ENCODE data around the gene SEMA5A.
A peak's percentile ranks its signal among the peaks of the same experiment; 100 is the strongest.

SEMA5A gene

GRCh38 chr5:9091896-9092662 is 453.8 kb downstream of the SEMA5A start:
- DNase-seq = no peak

DNA sequence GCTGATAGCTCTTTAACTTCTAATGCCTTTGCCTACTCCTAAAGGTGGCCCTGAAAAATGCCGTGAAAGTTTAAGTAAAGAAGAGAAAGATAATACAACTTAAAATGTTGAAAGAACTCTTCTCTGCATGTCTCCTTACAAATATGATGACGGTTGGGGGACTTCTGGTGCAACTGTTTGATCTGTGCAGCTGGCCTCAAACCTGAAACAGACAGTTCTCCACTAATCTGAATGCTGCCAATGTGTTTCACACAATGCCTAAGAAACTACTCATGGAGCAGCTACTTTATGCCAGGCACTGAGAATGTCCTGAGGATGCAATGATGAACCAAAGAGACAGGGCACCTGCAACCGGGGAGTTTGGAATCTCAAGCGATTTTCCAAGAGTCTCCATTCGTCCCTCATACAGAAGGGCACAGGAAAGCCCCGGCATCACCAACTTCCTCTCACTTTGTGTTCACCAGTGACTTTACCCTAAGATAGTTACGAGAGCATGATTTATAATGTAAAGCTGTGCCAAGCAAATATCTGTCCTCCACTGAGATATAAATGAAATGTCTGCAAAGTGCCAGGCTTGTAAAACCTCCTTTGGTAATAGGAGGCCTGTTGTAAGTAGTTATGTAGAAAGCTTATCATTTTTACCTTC is 455.4 kb downstream of the SEMA5A start:
- DNase-seq = no peak

GRCh38 chr5:9089893-9090292 is 456.0 kb downstream of the SEMA5A start:
- DNase-seq = no peak

- no peak for DNase-seq
Measured at GRCh38 chr5:9082996-9083395, 462.9 kb downstream of the SEMA5A start.

- DNase-seq = no peak
Measured at GRCh38 chr5:9072701-9073100, 473.2 kb downstream of the SEMA5A start.

- no peak for DNase-seq
Measured at GRCh38 chr5:9071524-9071923, 474.4 kb downstream of the SEMA5A start.

DNA sequence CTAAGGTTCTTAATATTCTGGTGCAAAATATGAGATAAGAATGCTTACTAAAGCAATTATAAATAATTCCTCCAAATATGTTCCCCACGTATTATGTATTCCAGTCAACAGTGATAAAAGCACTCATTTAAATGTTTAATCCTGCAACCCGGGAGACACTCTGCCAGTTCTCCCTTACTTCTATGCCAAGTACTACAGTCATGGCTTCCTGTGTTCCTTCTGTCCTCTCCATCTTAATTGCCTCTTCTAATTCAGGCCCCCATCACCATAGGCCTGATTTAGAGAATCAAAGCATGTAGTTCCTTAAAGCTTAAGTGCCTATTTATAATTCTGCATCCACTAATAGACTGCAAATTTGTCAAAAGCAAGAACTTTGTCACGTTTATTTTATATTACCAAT is 474.8 kb downstream of the SEMA5A start:
- no peak for DNase-seq

DNA sequence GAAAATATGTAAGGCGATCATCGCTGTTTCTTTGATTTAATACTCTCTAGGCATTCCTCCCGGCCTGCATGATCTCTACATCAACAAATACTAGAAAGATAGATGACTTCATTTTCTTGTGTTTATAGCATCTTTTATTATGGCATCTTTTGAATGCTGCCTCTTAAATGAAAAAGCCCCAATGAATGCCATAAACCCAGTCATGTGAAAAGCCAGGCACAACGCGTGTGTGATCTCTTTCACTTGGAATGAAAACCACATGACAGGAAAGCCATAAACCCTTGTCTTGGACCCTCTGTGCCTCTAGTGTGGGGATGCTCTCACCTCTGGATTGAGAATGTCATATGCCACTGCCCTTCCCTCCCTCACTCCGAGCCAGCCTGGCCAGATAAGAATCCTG is 476.2 kb downstream of the SEMA5A start:
- DNase-seq = no peak

- no peak for DNase-seq
Measured at GRCh38 chr5:9067154-9067553, 478.7 kb downstream of the SEMA5A start.

GRCh38 chr5:9066349-9066748 is 479.5 kb downstream of the SEMA5A start:
- no peak for DNase-seq

DNA sequence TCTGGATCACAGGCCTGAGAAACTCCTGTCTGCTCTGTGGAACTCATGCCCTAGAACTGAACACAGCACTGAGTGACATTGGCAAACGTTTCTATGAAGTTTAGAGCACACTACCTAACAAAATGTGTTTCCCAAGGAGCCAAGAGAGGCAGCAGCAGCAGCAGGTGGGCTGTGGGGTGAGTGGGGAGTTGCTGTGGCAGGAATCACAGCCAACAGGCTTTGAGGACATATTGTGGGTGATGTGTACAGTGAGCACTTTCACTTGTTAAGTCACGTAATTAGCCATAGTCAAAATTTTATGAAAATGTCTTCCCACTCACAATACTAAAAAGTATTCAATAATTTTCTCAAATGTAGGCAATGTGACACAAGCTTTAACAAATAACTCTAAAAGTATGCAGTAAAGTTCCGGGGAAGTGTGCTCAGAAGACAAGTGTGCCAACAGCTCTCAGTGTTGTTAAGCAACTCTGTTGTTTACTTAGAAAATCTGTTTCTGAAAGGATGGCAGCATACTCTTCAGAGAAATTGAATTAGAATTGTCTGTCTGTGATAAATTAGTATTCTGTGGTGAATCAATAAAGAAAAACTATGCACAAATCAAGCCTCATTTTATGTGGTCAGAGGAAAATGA is 482.1 kb downstream of the SEMA5A start:
- DNase-seq = no peak

DNA sequence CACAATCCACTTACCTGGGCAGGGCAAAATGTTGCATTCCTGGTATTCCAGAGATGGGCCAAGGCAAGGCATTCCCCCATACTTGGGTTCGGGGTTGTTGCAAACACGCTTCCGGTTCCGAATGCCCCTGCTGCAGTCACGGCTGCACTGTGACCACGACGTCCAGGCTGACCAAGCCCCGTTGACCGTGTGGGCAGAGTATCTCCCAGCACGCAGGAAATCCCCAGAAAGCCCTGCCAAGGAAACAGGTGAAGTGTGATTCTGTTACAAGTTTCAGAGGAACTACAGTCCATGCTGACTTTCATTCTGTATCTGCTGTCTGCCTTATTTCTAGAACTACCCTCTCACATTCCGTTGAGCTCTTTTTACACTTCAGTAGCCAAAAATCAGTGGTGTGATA is 483.0 kb downstream of the SEMA5A start:
- no peak for DNase-seq

DNA sequence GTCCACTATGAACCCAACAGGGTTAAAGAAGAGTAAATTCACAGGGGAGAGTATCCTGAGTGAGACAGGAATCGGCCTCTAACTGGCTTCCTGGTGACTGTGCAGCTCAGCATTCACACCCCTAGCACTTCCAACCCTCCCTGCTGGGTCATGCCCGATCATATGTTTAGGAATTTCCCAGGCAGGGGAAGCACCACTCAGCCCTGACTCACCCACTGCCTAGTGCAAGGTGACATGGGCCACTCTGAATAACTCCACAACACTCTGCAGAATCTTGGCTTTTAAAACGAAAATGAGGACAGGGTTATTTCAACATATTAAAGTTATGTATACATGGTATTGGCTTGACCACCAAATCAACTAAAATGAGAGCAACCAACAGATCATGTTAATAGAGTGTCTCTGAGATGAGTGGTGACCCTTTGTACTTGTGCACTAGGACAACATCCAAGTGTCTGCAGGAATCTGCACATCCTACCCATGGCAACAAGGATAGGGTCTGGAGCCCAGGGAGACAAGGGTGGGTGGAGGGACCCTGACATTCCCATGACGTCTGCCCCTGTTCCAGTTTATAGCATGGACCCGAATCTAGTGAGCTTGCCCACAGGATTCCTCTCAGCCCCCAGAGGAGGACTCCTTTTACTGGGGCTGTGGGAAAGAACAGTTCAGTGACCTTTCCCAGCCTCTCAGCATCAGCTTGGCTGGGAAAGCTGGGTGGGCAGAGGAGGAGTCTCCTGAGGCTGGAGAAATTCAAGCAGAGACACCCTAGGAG is 485.8 kb downstream of the SEMA5A start:
- no peak for DNase-seq

DNA sequence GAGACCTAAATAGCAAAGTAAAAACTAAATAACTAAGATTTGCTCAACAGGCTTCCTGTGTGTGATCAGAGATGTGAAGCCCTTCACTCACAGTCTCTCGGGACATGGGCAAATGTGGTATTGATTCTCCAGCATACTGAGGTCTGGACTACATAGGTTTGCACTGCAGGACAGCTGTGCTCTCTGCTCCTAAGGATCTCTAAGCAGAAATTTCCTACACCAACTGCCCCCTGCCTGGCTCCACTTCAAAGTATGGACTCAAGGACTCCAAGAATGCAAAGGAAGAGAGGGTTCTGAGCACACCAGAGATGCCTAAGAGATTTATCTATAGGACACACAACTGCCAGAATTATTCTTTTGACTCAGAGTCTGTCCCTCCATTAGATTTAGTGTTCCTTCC is 487.2 kb downstream of the SEMA5A start:
- DNase-seq = no peak

GRCh38 chr5:9058161-9058560 is 487.7 kb downstream of the SEMA5A start:
- no peak for DNase-seq

- peak; percentile 32 for DNase-seq
Measured at GRCh38 chr5:9057406-9058000, 488.4 kb downstream of the SEMA5A start.

DNA sequence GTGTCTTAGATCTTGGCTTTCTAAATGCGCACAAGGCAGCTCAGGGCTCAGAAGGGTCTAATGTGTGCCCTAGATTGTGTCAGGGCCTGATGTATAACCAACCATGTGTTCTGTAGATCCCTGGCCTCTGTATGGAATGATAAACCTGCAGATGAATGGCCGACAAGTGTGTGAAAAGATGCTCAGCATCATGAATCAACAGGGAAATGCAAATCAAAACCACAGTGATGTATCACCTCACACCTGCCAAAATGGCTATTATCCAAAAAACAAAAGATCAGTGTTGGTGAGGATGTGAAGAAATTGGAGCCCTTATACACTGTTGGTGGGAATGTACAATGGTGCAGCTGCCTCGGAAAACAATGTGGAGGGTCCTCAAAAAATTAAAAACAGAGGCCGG is 489.8 kb downstream of the SEMA5A start:
- DNase-seq = no peak

DNA sequence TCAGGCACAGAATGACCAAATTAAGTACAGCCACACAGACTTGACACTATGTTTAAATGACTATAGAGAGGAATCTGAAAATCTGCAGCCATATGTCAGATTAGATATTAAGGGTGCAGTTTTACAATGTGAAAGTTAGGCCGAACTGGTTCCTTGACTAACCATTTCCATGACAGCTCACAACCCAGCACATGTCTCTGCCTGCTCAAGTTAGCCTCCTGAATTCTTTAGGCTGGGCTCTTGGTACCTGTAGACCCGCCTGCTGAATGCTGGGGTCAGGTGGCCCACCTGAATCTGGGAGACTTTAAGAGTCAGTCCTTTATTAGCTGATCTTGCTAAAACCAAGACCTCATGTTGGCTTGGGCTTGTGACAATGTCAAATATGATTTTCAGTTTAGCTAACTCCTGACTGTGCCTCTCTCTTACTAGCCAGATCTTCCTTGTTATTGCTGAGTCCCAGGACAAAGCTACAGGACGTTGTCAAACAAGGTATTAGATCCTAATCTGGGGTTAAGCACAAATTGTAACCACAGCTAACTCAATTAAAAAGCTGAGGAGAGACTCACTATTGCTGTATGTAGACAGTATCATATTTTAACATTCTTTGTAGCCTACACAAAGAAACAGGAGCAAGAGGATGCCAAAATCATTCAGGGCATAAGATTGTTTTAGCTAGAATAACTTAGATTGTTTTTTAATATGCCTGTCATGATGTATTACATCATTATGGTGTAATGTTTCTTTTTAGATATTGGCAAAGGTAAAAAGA is 490.9 kb downstream of the SEMA5A start:
- no peak for DNase-seq

DNA sequence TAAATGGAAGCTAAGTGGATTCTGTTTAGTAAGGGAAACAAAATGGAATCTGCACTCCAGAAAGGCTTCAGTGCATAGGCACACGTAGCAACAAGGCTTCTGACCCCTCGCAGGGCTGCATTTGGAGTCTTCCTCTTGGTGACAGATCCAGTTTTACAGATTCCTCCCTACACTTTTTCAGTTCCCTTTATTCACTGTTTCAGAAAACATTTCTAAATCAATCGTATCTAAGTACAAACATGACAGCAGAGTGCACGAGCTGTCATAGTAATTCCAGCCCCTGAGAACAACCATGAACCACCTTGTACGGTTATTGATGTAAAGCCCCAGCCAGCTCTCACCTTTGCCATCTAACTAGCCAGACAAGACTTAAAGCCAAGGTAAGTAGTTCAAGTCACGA is 491.6 kb downstream of the SEMA5A start:
- DNase-seq = no peak

DNA sequence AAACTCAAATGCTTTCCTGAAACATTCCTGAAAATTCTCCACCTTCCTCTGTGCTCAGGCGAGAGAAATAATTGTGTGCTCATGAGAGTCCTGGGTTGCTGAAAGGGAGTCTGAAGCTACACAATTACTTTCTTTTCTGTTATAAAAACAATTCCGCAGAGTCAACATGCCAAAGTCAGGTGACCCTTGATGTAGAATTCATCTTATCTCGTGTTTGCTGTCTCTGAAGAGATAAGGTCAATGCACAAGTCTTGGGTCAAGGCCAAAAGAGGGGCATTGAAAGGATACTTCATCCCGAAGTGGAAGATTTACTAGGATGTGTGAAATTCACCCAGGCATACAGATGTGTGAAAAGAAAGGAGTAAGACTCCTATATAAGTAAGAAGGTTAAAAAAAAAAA is 493.5 kb downstream of the SEMA5A start:
- no peak for DNase-seq

DNA sequence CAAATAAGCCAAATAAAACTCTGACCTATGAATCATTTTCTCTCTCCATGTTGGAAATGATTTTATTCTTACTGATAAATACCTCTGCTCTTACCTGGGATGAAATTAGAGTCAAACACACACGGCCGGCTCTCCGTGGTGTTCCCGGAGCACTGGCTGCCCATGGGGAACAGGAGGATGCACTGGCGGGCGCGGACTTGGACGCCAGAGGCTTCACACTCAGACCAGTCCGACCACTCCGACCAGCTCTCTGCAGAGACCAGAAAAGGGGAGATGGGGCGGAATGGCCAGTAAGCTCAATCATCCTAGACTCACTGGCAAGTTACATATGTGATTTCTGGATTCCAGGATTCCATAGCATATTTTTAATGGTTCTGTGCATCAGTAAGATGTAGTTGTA is 494.1 kb downstream of the SEMA5A start:
- no peak for DNase-seq

DNA sequence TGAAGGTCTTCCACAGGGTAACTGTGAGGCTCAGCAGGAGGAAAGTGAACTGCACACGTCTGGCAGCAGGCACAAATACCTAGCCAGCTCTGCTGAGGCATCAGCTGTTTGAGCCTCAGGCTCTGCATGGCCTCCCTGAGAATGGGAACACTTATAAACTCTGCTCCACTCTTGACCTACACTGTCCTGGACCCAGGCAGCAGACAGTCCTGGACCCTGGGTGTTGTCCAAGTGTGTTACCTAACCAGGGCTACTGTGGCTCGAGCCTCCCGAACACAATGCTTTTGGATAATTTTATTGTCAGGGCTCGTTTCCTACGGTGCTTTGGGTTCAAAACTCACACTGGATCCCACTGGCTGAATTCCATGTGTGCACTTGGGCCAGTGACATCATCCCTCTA is 497.9 kb downstream of the SEMA5A start:
- no peak for DNase-seq
